ENCODE results near the gene STX16.

Gene STX16

DNA sequence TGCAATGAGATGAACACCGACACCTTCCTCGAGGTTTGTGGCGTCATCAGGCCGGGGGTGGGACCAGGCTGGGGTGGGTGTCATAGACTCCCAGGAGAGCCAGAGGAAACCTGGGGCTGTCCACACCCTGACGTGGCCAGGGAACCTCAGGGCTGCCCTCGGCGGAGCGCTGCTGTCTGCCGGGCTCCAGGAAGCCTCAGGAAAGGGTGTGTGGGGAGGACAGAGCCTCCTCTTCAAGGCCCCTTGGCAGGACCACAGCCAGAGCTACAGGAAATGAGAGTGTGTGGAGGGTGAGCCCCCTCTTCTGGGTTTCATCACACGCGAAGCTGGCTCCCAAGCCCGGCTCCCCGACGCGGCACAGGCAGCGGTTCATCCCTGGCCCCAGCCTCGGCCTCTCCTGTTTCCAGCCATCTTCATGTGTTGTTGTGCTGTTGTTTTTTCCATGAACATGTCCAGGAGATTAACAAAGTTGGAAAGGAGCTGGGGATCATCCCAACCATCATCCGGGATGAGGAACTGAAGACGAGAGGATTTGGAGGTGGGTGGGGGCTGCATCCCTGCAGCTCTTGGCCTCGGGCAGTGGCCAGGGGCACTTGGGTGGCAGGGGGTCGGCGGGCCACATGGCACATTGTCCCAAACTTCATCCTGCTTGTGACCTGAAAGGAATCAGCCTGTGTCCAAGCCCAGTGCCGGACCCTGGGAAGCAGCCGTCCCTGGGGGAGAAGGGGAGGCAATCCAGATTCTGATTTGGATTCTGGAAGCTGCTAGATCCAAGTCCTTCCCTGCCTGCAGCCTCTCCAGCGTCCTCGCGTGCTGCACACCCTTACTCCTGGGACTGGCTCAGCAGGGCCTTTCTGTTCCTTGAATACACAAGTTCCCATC lies 47.9 kb downstream of the STX16 start:
- DNase-seq (ENCODE audit: low spot score): no peak

DNA sequence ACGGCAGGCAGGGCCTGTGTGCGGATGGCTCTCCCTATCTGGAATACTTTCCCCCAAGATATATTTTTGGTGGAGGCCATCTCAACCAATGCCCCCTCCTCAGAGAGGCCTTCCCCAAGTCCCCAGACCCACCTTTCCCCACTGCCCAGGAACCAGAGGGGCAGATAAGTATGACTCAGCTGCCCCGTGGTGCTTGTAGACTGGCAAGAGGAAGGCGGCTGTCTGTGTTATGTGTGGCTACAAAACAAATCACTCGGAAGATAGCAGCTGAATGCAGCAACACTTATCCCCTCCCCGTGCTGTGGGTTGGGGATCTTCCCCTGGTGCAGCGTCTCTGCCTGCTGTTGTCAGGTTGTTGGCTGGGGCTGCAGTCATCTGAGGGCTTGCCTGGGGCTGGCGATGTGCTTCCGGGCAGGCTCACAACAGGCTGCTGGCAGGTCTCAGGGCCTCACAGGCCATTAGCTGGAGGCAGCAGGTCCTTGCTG lies 48.6 kb downstream of the STX16 start:
- no peak for DNase-seq (ENCODE audit: low spot score)

DNA sequence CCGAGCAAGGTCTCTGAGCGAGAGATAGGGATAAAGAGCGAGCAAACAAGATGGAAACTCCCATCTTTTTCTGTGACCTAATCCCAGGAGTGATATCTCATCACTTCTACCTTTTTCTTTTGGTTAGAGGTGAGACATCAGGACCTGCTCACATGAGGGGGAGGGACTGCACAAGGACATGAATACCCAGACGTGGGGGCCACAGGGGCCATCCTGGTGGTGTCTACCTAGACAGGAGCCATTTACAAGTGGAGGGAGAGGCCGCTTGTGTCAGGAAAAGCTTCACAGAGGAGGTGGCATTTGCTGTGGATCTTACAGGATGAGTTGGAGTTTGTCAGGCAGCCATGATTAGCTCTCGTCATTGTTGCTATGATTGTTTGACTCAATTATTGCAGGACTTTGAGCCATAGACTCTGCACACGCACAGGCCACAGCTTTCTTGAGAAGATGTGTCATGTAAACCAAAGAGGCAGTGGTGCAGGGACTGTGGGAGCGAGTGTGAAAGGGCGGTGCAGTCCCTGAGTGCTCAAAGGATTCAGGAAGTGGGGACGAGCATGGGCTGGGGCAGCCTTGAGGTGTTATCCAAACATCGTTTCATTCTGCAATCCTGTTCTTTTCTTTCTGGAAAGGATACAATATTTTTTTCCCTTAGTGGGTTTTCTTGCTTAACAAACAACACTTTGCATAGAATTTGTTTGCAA lies 49.2 kb downstream of the STX16 start:
- DNase-seq (ENCODE audit: low spot score): no peak

DNA sequence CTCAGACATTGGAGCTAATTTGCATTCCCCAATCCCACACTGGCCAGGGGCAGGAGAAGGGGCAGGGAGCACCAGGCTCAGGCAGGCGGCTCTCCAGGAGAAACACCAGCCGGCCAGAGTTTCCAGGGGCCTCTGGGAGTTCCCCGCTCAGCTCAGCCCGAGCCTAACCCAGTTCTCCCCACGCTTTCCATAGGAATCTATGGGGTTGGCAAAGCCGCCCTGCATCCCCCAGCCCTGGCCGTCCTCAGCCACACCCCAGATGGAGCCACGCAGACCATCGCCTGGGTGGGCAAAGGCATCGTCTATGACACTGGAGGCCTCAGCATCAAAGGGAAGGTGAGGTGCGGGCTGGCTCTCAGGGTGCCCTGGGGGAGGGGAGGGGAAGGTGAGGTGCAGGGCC lies 49.7 kb downstream of the STX16 start:
- DNase-seq (ENCODE audit: low spot score): no peak

DNA sequence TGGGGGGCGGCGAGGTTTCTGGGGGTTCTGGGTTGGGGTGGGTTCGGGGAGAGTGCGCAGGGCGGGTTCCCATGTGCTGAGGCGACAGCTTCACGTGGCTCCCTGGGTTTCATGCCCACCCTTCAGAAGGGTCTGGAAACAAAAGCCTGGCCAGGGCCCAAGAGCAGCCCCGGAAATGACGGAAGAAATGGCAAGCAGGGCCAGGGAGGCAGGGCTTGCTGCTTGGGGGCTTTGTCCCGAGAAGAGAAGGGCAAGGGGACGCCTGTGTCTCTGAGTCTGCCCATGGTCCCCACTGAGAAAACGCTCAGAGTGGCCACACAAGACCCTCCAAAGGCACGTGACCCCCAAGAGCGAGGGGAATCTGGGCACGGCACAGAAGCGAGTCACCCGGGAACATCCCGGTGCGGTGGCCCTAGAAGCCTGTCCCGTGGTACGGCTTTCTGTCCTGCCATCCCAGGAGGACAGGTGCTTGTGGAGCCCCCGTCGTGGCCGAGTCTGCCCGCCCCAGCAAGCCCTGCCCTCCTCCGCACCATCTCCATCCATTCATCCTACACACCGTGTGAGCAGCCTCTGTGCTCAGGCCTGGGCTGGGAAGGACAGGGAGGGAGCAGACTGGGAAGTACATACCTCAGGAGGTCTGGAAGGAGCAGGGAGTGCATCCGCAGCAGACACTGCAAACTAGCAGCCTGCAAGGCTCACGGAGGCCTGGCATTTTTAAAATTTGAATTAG lies 50.5 kb downstream of the STX16 start:
- no peak for DNase-seq (ENCODE audit: low spot score)

DNA sequence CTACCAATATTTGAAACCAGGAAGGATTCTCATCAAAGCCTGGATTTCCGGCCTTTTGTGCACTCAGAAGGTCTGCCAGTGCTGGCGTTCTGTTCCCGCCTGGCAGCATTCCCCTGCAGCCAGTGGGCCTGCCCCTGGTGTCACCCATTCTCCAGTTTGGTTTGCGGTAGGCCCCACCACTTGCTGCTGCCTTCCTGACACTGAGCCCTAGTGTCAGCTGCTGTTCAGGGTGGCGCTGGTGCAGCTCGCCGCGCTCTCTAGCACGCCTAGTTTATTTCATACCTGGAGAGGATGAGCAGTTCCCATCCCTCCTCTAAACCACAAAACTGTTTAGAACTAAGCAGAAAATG lies 51.1 kb downstream of the STX16 start:
- no peak for DNase-seq (ENCODE audit: low spot score)

DNA sequence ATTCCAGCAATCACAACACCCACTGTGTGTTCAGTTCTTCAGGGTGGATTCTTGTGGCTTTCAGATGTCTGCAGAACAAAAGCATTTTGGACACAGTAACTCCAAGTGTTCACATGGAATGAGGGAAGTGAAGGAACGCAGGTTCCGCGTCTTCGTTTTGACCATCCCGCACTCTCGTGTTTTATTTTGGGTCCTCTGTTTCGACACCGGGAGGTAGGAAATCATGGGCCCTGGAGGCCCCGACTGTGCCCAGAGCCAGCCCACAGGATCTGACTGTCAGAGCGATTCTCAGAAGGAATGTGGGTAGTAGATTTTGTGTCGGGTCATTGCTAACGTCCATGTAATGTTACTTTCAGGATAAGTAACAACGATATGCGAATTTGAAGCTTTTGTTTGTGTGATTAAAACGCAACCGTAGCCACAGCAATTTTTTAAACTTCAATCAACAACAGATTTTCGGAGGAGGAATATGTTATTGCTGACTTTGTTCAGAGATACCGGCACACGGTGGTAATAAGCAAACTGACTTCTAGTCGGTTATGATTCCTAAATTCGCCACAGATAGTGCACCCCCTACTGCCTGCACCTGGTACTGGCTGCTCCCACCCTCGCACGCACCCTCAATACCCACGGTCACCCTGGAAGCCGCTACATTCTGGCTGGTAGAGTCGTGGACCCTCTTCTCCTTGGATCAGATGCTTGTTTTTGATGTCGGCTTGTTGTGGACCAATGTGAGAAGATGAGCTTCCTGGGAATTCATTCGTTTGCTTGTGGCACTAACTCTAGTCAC lies 52.0 kb downstream of the STX16 start:
- DNase-seq (ENCODE audit: low spot score): no peak

DNA sequence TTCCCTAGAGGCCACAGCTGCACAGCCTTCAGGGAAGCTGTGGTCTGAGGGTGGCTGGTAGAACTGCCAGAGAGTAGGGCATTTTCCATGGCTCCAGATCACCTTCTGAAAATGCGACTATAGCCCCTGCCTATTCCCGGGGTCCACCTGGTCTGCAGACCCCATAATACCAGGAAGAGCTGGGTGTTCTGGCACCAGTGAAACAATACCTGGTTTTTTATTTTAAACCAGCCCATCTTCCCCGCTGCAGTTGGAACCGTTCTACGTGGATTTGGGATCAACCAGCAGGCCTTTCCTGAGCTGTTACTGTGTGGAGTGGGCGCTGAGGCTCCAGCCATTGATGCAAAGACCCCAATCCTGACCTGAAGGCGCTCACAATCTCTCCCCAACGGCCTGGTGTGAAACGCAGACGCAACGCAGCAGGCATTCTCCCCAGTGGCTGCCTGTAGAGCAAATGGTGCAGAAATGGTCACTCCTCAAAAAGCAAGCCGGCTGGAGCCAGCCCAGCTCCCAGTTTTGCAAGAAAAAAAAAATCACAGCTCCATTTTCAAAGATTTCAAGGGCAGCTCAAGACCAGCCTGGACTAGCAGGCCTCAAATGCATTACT lies 52.8 kb downstream of the STX16 start:
- DNase-seq (ENCODE audit: low spot score): peak; percentile 13

DNA sequence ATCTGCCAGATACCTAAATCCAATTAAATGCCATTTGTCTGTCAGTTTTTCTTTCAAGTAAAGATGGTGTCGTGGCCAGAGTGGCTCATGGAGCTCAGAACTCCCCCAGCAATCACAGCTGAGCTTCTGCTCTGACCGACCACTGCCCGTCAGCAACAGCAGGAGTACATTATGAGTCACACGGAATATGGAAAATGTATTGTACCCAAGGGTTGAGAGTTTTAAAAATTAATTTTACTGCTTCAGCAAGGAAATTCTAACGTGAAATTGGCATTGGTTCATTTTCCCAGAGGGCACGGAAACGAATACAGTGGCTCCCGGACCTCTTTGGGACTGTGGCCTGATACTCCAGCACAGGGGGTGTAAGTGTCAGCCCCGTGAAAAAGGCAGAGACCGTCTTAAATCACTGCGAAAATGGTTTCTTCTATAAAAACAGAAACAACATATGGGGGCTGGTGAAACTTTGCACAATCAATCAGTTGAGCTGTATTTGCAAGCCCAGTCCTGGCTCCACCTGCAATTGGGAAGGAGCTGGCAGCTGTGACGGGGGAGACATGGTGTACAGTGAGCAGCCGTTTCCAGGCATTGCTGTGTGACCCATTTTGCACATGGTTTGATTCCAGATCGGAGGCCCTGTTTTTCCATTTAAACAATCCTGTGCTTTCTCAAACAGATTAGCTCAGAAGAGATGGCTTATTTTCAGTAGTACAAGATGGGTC lies 54.3 kb downstream of the STX16 start:
- peak; percentile 9 for DNase-seq (ENCODE audit: low spot score)

DNA sequence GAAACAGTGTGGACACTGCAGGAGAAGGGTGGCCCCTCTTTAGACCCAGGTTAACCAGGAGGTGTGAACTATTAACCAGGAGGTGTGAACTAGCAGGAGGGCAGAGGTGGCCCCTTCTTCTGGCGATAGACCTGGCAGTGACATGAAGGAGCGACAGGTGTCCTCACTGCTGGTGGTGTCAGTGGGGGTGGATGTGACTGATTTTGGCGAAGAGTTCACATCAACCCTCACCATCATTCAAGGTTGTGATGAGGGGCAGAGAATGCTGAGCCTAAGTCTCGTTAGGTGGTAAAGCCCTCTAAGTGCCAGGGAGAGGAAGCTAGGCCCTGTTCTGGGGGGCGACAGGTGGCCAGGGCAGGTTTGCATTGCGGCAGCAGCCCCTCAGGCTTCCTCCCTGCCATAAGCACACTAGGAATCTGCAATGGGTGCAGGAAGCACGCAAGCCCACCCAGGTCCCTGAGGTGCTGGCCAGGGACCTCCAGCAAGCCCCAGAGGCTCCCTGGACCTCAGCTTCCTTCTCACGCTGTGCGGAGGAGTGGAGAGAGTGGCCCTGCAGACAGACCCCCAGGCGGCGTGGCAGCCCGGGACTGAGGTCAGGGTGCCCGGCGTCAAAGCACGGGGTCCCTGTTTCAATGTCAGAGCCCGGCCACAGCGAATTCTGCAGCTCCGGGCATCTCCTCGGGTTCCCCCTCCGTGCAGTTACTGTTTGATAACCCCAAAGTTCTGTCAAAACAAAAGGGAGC lies 55.2 kb downstream of the STX16 start:
- peak; percentile 28 for DNase-seq (ENCODE audit: low spot score)

DNA sequence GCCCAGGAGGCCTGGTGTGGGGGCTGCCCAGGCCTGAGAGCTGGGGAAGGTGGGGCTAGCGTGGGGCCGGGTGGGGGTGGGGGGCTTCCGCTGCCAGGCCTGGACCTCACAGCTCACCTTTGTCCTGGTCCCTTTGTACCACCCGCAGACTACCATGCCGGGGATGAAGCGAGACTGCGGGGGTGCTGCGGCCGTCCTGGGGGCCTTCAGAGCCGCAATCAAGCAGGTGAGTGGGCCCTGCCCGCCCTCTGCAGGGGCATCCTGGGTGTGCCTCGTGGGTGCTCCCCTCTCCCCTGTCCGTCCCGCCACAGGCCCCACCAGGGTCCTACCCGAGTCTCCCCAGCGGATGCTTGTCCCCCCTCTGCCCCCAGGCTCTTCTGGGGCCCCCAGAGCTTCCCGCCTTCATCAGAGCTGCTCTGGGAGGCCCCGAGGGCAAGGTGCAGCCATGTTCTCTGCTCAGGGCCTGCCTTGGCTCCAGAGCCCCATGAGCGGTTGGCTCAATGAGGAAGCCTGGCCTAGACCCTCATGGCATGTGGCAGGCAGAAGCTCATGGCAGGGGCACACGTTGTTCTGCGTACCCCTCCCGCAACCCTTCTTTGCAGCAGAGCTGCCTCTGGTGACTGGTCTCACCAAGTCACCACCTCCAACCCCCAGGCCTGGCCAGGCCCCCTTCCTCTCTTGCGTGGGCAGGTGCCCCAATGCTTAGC lies 56.0 kb downstream of the STX16 start:
- peak; percentile 29 for DNase-seq (ENCODE audit: low spot score)

DNA sequence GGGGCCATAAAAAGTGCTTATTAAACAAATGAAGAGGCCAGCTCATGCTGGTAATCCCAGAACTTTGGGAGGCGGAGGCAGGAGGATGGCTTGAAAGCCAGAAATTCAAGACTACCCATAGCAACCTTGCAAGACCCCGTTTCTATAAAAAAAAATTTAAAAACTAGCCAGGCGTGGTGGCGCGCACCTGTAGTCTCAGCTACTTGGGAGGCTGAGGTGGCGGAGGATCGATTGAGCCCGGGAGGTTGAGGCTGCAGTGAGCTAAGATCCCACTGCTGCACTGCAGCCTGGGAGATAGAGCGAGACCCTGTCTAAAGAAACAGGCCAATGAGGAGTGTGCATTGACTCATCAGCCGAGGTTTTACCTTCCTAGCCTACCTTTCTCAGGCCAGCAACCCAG lies 56.7 kb downstream of the STX16 start:
- DNase-seq (ENCODE audit: low spot score): no peak

DNA sequence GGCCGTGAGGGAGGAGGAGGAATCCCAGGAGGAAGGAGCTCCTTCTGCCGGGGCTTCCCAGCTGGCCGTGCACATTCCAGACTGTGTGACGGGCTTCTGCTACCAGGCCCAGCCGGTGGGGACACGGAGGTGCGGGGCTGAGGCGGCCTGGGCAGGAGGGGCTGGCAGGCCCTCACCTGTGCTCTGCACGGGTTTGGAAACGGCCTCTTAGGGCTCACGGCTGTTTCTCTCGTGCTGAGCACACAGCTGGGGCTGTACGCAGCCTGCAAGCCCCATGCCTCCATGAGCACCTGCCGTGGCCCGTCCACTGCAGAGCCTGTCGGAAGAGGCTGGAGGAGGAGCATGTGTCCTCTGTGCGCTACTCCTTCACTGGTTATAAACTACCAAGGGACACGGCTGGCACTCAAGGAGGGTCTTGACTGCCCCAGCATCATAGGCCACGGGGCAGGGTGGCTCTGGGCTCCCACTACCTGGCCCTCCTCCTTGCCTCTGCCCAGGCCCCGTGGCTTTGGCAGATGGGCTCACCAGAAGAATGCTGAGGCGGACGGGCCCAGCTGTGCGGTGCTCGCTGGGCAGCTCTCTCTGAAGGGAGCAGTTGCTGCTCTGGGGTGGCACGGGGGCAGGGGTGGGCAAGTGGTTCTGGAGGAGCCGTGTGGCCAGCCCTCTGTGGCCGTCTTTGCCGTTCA lies 57.3 kb downstream of the STX16 start:
- peak; percentile 30 for DNase-seq (ENCODE audit: low spot score)

DNA sequence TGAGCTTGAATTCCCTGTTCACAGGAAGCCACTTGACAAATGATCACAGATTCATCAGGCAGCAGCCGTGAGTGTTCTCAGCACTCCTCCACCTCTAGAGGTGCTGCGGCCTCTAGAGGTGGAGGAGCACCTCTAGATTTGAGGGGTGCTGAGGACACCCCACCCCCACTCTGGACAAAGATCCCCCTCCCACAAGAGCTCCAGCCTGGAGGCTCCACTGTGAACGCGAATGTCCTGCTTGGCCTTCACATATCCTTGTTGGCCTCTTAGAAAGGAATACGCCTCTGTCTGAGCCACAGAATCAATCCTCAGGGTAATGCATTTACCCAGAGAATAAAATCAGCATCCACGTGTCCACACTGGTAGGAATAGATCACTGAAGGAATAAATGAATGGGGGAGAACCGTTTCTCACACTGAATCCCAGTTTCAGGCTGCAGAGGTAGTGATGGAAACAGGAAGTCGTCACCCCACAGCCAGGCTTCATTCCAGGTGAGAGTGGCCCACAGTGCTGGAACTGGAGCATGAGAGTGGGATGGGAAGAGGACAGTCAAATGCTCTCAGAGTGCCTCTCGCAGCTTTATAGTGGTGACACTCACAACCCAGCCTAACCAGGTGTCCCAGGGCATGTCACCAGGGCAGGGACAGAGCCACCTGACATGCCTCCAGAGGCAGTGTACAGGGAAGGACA lies 58.1 kb downstream of the STX16 start:
- no peak for DNase-seq (ENCODE audit: low spot score)

DNA sequence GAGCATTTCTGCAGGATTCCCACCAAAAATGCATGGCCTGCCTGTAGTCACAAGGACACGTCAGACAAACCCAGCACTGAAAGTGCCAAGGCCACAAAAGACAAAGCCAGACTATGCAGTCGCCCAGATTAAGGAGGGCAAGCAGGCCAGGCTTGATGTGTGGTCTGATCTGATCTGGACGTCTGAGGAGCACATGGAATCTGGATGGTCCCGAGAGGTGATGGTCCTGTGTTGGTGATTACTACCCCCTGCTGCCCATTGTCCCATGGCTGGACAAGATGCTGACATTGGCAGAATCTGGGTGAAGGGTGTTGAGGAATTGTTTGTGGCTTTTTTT lies 58.6 kb downstream of the STX16 start:
- peak; percentile 11 for DNase-seq (ENCODE audit: low spot score)

DNA sequence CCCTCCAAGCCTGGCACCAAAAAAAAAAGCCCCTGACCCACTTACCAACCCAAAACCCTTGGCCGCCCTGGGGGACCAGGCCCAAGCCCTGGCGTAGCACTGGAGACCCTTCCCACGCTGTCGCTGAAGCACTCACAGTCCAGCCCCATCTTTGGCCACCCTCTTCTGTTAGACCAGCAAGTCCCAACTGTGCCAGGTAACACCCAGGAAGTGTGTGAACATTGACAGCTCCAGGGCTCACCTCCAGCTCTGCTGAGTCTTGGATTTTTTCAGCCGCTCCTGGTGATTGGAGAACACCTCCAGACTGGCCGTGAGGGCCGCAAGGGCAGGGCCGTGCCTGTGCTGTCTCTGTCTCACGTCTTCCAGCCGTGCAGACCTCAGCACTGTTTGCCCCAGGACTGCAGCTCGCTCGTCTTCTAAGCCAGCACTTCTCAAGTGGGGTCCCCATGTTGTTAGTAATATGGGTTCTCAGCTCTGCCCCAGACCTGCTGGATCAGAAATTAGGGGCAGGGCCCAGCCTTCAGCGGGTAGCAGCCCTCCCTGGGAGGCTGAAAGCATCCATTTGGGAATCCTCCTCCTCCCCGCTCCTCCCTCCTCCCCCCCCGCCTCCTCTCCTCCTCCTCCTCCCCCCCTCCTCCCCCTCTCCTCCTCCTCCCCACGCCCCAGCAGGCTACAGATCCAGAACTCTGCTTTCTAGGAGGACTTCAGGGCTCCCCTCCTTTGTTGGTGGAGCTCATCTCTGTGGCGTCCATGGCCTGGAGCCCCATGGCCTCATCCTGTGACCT lies 59.6 kb downstream of the STX16 start:
- peak; percentile 17 for DNase-seq (ENCODE audit: low spot score)

DNA sequence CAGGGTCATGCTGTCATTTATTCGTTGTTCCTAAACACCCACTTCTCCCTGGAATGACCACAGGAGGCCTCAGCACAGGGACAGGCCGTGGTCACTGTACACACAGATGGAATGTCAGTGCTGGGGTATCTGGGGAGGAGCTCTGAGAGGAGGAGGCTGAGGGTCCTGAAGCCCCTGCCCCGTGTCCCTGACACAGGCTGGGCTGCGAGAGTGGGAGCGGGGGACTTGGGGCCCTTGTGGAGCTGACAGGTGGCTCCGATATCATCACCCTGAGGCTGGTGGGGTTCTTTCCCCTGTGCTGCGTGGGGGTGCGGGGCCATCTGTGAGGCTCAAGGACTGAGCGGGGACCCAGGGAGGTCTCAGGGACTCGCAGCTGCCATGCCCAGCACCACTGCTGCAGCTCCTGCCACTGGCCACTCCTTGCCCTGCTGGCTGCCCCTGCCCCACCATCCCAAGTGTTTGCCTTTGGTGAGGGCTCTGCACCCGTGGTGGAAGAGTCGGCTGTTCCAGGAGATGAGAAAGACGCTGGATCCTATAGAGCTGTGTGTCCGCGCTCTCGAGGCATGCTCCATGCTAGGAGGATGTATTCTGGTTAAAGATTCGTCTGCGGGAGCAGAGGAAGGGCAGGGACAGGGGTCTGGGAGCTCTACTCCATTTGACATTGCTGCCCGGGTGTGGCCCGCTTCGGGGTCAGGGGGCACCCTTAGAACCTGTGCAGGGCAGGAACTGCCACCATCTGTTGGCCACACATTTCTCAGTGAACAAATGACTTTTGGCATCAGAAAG lies 60.4 kb downstream of the STX16 start:
- peak; percentile 25 for DNase-seq (ENCODE audit: low spot score)
